K562 (cell line): ENCODE measurements around the gene GNAL. TPM values are rescaled to one million over a fixed set of nuclear protein-coding genes. Genes with fewer than 3 reads are reported as not detected.

Experiments
- FOXA1 ChIP-seq: fragments of 450-650 bp; IDR thresholded peaks from 2 replicates; pipeline ENCODE4 v1.6.1; 2016; ENCODE audit warnings: mild to moderate bottlenecking, borderline replicate concordance
- RBM22 ChIP-seq: fragments of 200-400 bp; formaldehyde crosslinking; IDR thresholded peaks from 2 replicates; pipeline ENCODE4 v1.6.1; 2018; ENCODE audit warnings: low read length, low read depth; ENCODE audit not compliant: poor library complexity, severe bottlenecking
- RERE ChIP-seq: sonication (generic); formaldehyde crosslinking; IDR thresholded peaks from 2 replicates; pipeline ENCODE4 v1.8.0; 2023; ENCODE audit warnings: missing genetic modification reagents, mild to moderate bottlenecking, borderline replicate concordance
- polyA plus RNA-seq, 8 experiments: library from polyadenylated mRNA; depleted of rRNA in 4 of 8; stranded (reverse) in 5 of 8; unstranded in 3 of 8; fragments of >200 nt; fragmentation: Nextera tagmentation in 2 of 8; fragmentation: Illumina TruSeq in 1 of 8; extraction: Ambion mirVana in 2 of 8; extraction: Trizol in 1 of 8; gene quantifications; 2 replicates each; pipeline versions ENCODE4 v1.2.1 to v1.2.3, GENCODE V29; 2011 to 2014; ENCODE audit warnings: inconsistent platforms in 1 of 8, missing spikeins in 1 of 8
- total RNA-seq, 7 experiments: library from RNA; depleted of rRNA in 6 of 7; stranded (reverse); fragments of >200 nt in 6 of 7; fragmentation: Illumina TruSeq in 2 of 7; extraction: Trizol in 2 of 7; gene quantifications; 2 replicates each; pipeline versions ENCODE4 v1.2.1 to v1.2.3, GENCODE V29; 2011 to 2021; ENCODE audit warnings: low replicate concordance in 1 of 7

The GNAL gene
- total and polyA plus RNA-seq, 9 of the 15 experiments (the other 6 are each of a cell fraction or from before 2014, with no cell fraction given) = under 0.01 to 0.10 (median 0.01) TPM; not detected in 5

GRCh38 chr18:11818486-11819203 lies 129.6 kb downstream of the GNAL start (continued):
- TF ChIP-seq RBM22 (no peak), RERE (CRISPR knock-in tag) (no peak), FOXA1 (no peak)
